OCI-LY7 (cell line): ENCODE data around the gene PNKP.

Experiments used
- EZH2phosphoT487 ChIP-seq: fragments of 200-600 bp; sonication (generic); IDR thresholded peaks from 2 replicates; pipeline ENCODE4 v1.6.1; 2018; ENCODE audit warnings: low read depth, borderline replicate concordance, mild to moderate bottlenecking, mixed run types, antibody characterized with exemption, low read length, moderate library complexity, mixed read lengths
- TF ChIP-seq, protein P1 (sequence below): fragments of 200-600 bp; sonication (generic); conservative IDR thresholded peaks from 2 replicates; pipeline ENCODE4 v1.5.1; 2014; ENCODE audit warnings: mild to moderate bottlenecking, antibody characterized with exemption, low read length, moderate library complexity, mixed read lengths

GRCh38 chr19:49848938-49849337, 18.4 kb downstream of the PNKP start:
- TF ChIP-seq, protein P1, sequence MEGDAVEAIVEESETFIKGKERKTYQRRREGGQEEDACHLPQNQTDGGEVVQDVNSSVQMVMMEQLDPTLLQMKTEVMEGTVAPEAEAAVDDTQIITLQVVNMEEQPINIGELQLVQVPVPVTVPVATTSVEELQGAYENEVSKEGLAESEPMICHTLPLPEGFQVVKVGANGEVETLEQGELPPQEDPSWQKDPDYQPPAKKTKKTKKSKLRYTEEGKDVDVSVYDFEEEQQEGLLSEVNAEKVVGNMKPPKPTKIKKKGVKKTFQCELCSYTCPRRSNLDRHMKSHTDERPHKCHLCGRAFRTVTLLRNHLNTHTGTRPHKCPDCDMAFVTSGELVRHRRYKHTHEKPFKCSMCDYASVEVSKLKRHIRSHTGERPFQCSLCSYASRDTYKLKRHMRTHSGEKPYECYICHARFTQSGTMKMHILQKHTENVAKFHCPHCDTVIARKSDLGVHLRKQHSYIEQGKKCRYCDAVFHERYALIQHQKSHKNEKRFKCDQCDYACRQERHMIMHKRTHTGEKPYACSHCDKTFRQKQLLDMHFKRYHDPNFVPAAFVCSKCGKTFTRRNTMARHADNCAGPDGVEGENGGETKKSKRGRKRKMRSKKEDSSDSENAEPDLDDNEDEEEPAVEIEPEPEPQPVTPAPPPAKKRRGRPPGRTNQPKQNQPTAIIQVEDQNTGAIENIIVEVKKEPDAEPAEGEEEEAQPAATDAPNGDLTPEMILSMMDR = no peak
- TF ChIP-seq EZH2phosphoT487 = no peak
